ENCODE data around the gene AHRR.

- no peak for TF ChIP-seq CTCF (conservative IDR thresholded peaks at IDR 0.05; ENCODE audit: low read length)
- TF ChIP-seq EZH2phosphoT487 (IDR thresholded peaks at IDR 0.05; ENCODE audit: borderline replicate concordance, low read depth, low read length): no peak
Measured at GRCh38 chr5:347712-348284, 26.3 kb downstream of the AHRR start.

Data from OCI-LY7 (cell line).